GM18909 (cell line): ENCODE measurements around the gene SNX21.
A peak's percentile ranks its signal among the peaks of the same experiment; 100 is the strongest.

Experiments used
- ATAC-seq: cut with Tn5 transposase; IDR thresholded peaks from one replicate; pipeline ENCODE4 v1.9.1; 2021; ENCODE audit warnings: mild to moderate bottlenecking; ENCODE audit not compliant: unreplicated experiment, poor library complexity

Gene SNX21

GRCh38 chr20:45874576-45874975 is 41.0 kb downstream of the SNX21 start:
- ATAC-seq = no peak

- no peak for ATAC-seq
Measured at GRCh38 chr20:45878076-45878761, 44.6 kb downstream of the SNX21 start.

GRCh38 chr20:45880988-45881788 is 47.6 kb downstream of the SNX21 start, which contains the start of gene ZSWIM1:
ZSWIM1 (plus strand) TSS chr20:45881227; CDS start chr20:45882593, 1,366 bp downstream.
- peak; percentile 97 for ATAC-seq

- no peak for ATAC-seq
Measured at GRCh38 chr20:45882469-45883099, 49.0 kb downstream of the SNX21 start.

GRCh38 chr20:45883100-45883469 is 49.5 kb downstream of the SNX21 start:
- ATAC-seq = no peak

- ATAC-seq = no peak
Measured at GRCh38 chr20:45886590-45887345, 53.2 kb downstream of the SNX21 start.

GRCh38 chr20:45887346-45887715 is 53.7 kb downstream of the SNX21 start, which contains the start of gene SPATA25:
SPATA25 (minus strand) TSS chr20:45887622; CDS start chr20:45887590, 32 bp downstream.
- ATAC-seq = no peak

GRCh38 chr20:45888681-45889080 is 55.1 kb downstream of the SNX21 start:
- ATAC-seq = no peak

- ATAC-seq = peak; percentile 35
Measured at GRCh38 chr20:45890077-45890984, 56.7 kb downstream of the SNX21 start.

GRCh38 chr20:45890985-45891983 is 57.7 kb downstream of the SNX21 start, which contains the start of the genes CTSA and NEURL2:
CTSA (plus strand) TSS chr20:45891335; CDS start chr20:45891569, 234 bp downstream.
NEURL2 (minus strand) TSS chr20:45891208; CDS start chr20:45890991, 217 bp downstream.
- ATAC-seq = peak; percentile 76

GRCh38 chr20:45892049-45892825 is 58.6 kb downstream of the SNX21 start:
- no peak for ATAC-seq
